Nephron progenitor cell (in vitro differentiated cells): ENCODE data around the gene LUZP1.

Source experiments
- DNase-seq: peaks from one replicate; pipeline ENCODE4 v3.0.0; 2021
- H3K27ac Mint-ChIP-seq: 2 replicates; pipeline ENCODE4 v1.8.0; 2021; ENCODE audit warnings: mild to moderate bottlenecking, moderate library complexity, mixed read lengths
- H3K27me3 Mint-ChIP-seq: 2 replicates; pipeline ENCODE4 v1.8.0; 2021; ENCODE audit warnings: mild to moderate bottlenecking, low read depth, mixed read lengths; ENCODE audit not compliant: poor library complexity
- H3K36me3 Mint-ChIP-seq: 2 replicates; pipeline ENCODE4 v1.8.0; 2021; ENCODE audit warnings: low read depth, mixed read lengths
- H3K4me1 Mint-ChIP-seq: 2 replicates; pipeline ENCODE4 v1.8.0; 2021; ENCODE audit warnings: mixed read lengths
- H3K4me3 Mint-ChIP-seq: 2 replicates; pipeline ENCODE4 v1.8.0; 2021; ENCODE audit warnings: mild to moderate bottlenecking, moderate library complexity, mixed read lengths
- H3K9me3 Mint-ChIP-seq: 2 replicates; pipeline ENCODE4 v1.8.0; 2021; ENCODE audit warnings: mild to moderate bottlenecking, moderate library complexity, mixed read lengths
- CTCF ChIP-seq: fragments of 200-600 bp; sonication (generic); IDR thresholded peaks from 2 replicates; pipeline ENCODE4 v1.5.0; 2021; ENCODE audit warnings: antibody characterized with exemption

LUZP1 gene

GRCh38 chr1:23177031-23177430, 8.4 kb upstream of the LUZP1 start:
- Mint-ChIP-seq H3K27ac (no peak overlapping the region), H3K4me3 (peak overlapping the region; percentile 74), H3K9me3 (no peaks in the 10 kb centered on the region), H3K36me3 (no peaks in the 10 kb centered on the region), H3K4me1 (peaks cover 18% of the 10 kb centered on the region), H3K27me3 (peaks cover 57% of the 10 kb centered on the region)
- no peak for TF ChIP-seq CTCF
- no peak for DNase-seq

- Mint-ChIP-seq H3K36me3 (no peaks in the 10 kb centered on the region), H3K27me3 (peaks cover 48% of the 10 kb centered on the region), H3K4me1 (peaks cover 25% of the 10 kb centered on the region), H3K27ac (no peak overlapping the region), H3K9me3 (no peaks in the 10 kb centered on the region), H3K4me3 (no peak overlapping the region)
- no peak for DNase-seq
- no peak for TF ChIP-seq CTCF
These were observed 5.9 kb upstream of the LUZP1 start for GRCh38 chr1:23174426-23175110.

GRCh38 chr1:23171181-23171755, 2.6 kb upstream of the LUZP1 start:
- H3K27ac Mint-ChIP-seq: no peak overlapping the region
- H3K4me1 Mint-ChIP-seq: peaks cover 22% of the 10 kb centered on the region
- H3K36me3 Mint-ChIP-seq: no peaks in the 10 kb centered on the region
- no peaks in the 10 kb centered on the region for H3K9me3 Mint-ChIP-seq
- no peak for TF ChIP-seq CTCF
- H3K27me3 Mint-ChIP-seq: peaks cover 22% of the 10 kb centered on the region
- no peak overlapping the region for H3K4me3 Mint-ChIP-seq
- no peak for DNase-seq

GRCh38 chr1:23169727-23170335, 1.2 kb upstream of the LUZP1 start:
- peak overlapping the region; percentile 97 for H3K4me3 Mint-ChIP-seq
- H3K4me1 Mint-ChIP-seq: peaks cover 33% of the 10 kb centered on the region
- TF ChIP-seq CTCF: no peak
- peaks cover 3% of the 10 kb centered on the region for H3K36me3 Mint-ChIP-seq
- H3K9me3 Mint-ChIP-seq: no peaks in the 10 kb centered on the region
- H3K27me3 Mint-ChIP-seq: peaks cover 10% of the 10 kb centered on the region
- peak overlapping the region; percentile 5 for H3K27ac Mint-ChIP-seq
- DNase-seq: peak; percentile 23

GRCh38 chr1:23169195-23169575, 529 bp upstream of the LUZP1 start:
- H3K4me3 Mint-ChIP-seq: peak overlapping the region; percentile 97
- H3K4me1 Mint-ChIP-seq: peaks cover 34% of the 10 kb centered on the region
- peaks cover 6% of the 10 kb centered on the region for H3K27me3 Mint-ChIP-seq
- peak overlapping the region; percentile 98 for H3K27ac Mint-ChIP-seq
- peaks cover 6% of the 10 kb centered on the region for H3K36me3 Mint-ChIP-seq
- no peaks in the 10 kb centered on the region for H3K9me3 Mint-ChIP-seq
- no peak for DNase-seq
- TF ChIP-seq CTCF: no peak

GRCh38 chr1:23168079-23168444, 594 bp downstream of the LUZP1 start:
- peak overlapping the region; percentile 97 for H3K4me3 Mint-ChIP-seq
- peaks cover 34% of the 10 kb centered on the region for H3K4me1 Mint-ChIP-seq
- TF ChIP-seq CTCF: no peak
- peak overlapping the region; percentile 98 for H3K27ac Mint-ChIP-seq
- H3K36me3 Mint-ChIP-seq: peaks cover 12% of the 10 kb centered on the region
- H3K9me3 Mint-ChIP-seq: no peaks in the 10 kb centered on the region
- DNase-seq: no peak
- peaks cover 6% of the 10 kb centered on the region for H3K27me3 Mint-ChIP-seq
